Measurements from ENCODE around the gene SLC16A8.

DNA sequence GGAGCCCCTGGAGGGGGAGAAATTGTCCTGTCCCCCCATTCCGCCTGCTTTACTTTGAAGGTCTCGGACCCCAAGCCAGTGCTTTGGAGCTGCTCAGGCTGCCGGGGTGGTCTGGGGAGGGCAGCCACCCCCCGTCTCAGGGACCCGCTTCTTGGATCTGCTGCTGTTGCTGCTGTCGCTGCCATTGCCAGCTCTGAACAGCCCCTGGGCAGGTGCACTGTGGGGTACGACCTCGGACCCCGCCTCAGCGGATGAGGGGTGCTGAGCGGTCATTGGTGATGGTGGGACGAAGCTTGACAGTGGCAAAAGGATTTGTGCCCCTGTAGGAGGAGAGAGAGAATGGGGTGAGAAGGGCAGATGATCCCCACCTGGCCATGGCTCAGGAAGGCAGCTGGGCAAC is 1.1 kb upstream of the SLC16A8 start:
- no peak for TF ChIP-seq POLR2A (IDR thresholded peaks at IDR 0.05)
- TF ChIP-seq CTCF (IDR thresholded peaks at IDR 0.05), result no peak

All from adrenal gland (tissue), 5 donors.